IMR-90 (cell line): ENCODE data around the gene DESI1. TPM values are rescaled to one million over a fixed set of nuclear protein-coding genes. Genes with fewer than 3 reads are reported as not detected.

Source experiments
- microRNA-seq, 2 experiments: library from miRNA; stranded (forward) in 1 of 2; unstranded in 1 of 2; fragments of 10-50 nt in 1 of 2; fragments of <30 nt in 1 of 2; gene quantifications in 1 of 2; microRNA quantifications in 1 of 2; one replicate each; pipeline versions ENCODE3 to v1.1.0; 2013 to 2020; ENCODE audit not compliant: insufficient read depth in 1 of 2, insufficient read length in 1 of 2, unreplicated experiment in 1 of 2
- polyA plus RNA-seq, 3 experiments: library from polyadenylated mRNA; depleted of rRNA; stranded (reverse); fragments of >200 nt; gene quantifications; 2 replicates each; pipeline ENCODE4 v1.2.3, GENCODE V29; 2012; ENCODE audit warnings: low replicate concordance in 1 of 3
- small RNA-seq, 5 experiments: library from RNA; depleted of rRNA; stranded (forward); fragments of <200 nt; gene quantifications; one replicate each; pipeline ENCODE3, GENCODE V24; 2012
- total RNA-seq: library from RNA; depleted of rRNA; stranded (reverse); fragments of >200 nt; gene quantifications from 2 replicates; pipeline ENCODE4 v1.2.3, GENCODE V29; 2012; rRNA removed

The DESI1 gene
- total and polyA plus RNA-seq, 2 of the 4 experiments (the other 2 are of a cell fraction), result 14.5 to 24.9 TPM

Small RNAs within 50 kb of the gene (microRNA-seq; reads per million reads assigned to microRNA genes)
- gene RF00019 (ENCODE audit: insufficient read depth, insufficient read length), result not detected

Small RNAs within 50 kb of the gene (small RNA-seq; reads per million reads assigned to genes)
- gene RF00019, result 0 reads per million in 5 experiments

Other genes starting within 250 kb of the DESI1 start
- 5.6 and 6.1 TPM in 2 replicates for gene TEF, start 239.1 kb downstream of the DESI1 start, total RNA-seq
- 11.6 and 14.4 TPM in 2 replicates for gene TEF, start 239.1 kb downstream of the DESI1 start, polyA plus RNA-seq (2012; rRNA removed)
- gene TOB2, start 174.2 kb downstream of the DESI1 start, total RNA-seq, result 16.9 and 17.4 TPM in 2 replicates
- 23.3 and 24.2 TPM in 2 replicates for gene TOB2, start 174.2 kb downstream of the DESI1 start, polyA plus RNA-seq (2012; rRNA removed)
- gene PHF5A, start 152.4 kb downstream of the DESI1 start, total RNA-seq, result 50.9 and 76.1 TPM in 2 replicates
- 49.1 and 54.9 TPM in 2 replicates for gene PHF5A, start 152.4 kb downstream of the DESI1 start, polyA plus RNA-seq (2012; rRNA removed)
- gene ACO2, start 151.9 kb downstream of the DESI1 start, total RNA-seq, result 65.3 and 71.3 TPM in 2 replicates
- 69.5 and 72.9 TPM in 2 replicates for gene ACO2, start 151.9 kb downstream of the DESI1 start, polyA plus RNA-seq (2012; rRNA removed)
- gene POLR3H, start 76.6 kb downstream of the DESI1 start, total RNA-seq, result 37.8 and 39.7 TPM in 2 replicates
- gene POLR3H, start 76.6 kb downstream of the DESI1 start, polyA plus RNA-seq (2012; rRNA removed), result 62.1 and 67.8 TPM in 2 replicates
- 2.5 and 2.8 TPM in 2 replicates for gene CSDC2, start 60.0 kb downstream of the DESI1 start, total RNA-seq
- gene CSDC2, start 60.0 kb downstream of the DESI1 start, polyA plus RNA-seq (2012; rRNA removed), result 23.1 and 26.3 TPM in 2 replicates
- gene PMM1, start 31.2 kb downstream of the DESI1 start, total RNA-seq, result 22.2 and 22.8 TPM in 2 replicates
- 92.8 and 103 TPM in 2 replicates for gene PMM1, start 31.2 kb downstream of the DESI1 start, polyA plus RNA-seq (2012; rRNA removed)
- 392 and 401 TPM in 2 replicates for gene XRCC6, start 252 bp upstream of the DESI1 start, total RNA-seq
- 173 and 202 TPM in 2 replicates for gene XRCC6, start 252 bp upstream of the DESI1 start, polyA plus RNA-seq (2012; rRNA removed)
- gene SNU13, start 67.8 kb upstream of the DESI1 start, total RNA-seq, result 109 and 122 TPM in 2 replicates
- 185 and 235 TPM in 2 replicates for gene SNU13, start 67.8 kb upstream of the DESI1 start, polyA plus RNA-seq (2012; rRNA removed)
- 0.90 and 1.1 TPM in 2 replicates for gene MEI1, start 78.5 kb upstream of the DESI1 start, total RNA-seq
- 2.1 and 2.6 TPM in 2 replicates for gene MEI1, start 78.5 kb upstream of the DESI1 start, polyA plus RNA-seq (2012; rRNA removed)
- 6.1 and 7.0 TPM in 2 replicates for gene CCDC134, start 179.6 kb upstream of the DESI1 start, total RNA-seq
- gene CCDC134, start 179.6 kb upstream of the DESI1 start, polyA plus RNA-seq (2012; rRNA removed), result 5.1 and 7.5 TPM in 2 replicates
- 8.1 and 9.2 TPM in 2 replicates for gene SREBF2, start 212.1 kb upstream of the DESI1 start, total RNA-seq
- gene SREBF2, start 212.1 kb upstream of the DESI1 start, polyA plus RNA-seq (2012; rRNA removed), result 47.4 and 50.1 TPM in 2 replicates